Panc1 (cell line): ENCODE results near the gene SETD2. TPM values are rescaled to one million over a fixed set of nuclear protein-coding genes. Genes with fewer than 3 reads are reported as not detected.
"Not testable (repeated sequence)": the region's sequence is repeated elsewhere in the genome, so short reads cannot be mapped to it uniquely, and the experiment has no call there.

Source experiments
- ATAC-seq: fragments of 200-7000 bp; cut with Tn5 transposase; 2 replicates; pipeline ENCODE4 v1.9.1; 2020; ENCODE audit warnings: mild to moderate bottlenecking, moderate library complexity
- BruUV-seq: library from RNA; stranded (reverse); fragments of 400-500 nt; replicated peaks from 2 replicates; lab custom pipeline; 2021; lab: Mats Ljungman, UMichigan
- CTCF ChIA-PET: fragments of 300-600 bp; sonication (Branson Sonifier 250); formaldehyde crosslinking; loops from one replicate; lab custom pipeline; 2022; ENCODE audit warnings: antibody characterized with exemption; lab: Charles Lee
- POLR2A ChIA-PET: fragments of 300-600 bp; sonication (Branson Sonifier 250); formaldehyde crosslinking; loops from one replicate; lab custom pipeline; 2022; ENCODE audit warnings: antibody characterized with exemption; lab: Charles Lee
- DNase-seq: peaks from one replicate; pipeline ENCODE4 v3.0.0-alpha.2; 2010; ENCODE audit warnings: low read depth, low spot score
- H3K27ac ChIP-seq: 2 replicates; pipeline ENCODE4 v1.5.1; 2011; ENCODE audit warnings: mild to moderate bottlenecking, low read length, inconsistent platforms
- H3K27me3 ChIP-seq: fragments of 200-500 bp; sonication (Bioruptor generic); 2 replicates; pipeline ENCODE4 v1.6.0; 2014; ENCODE audit warnings: low read length, inconsistent platforms; ENCODE audit not compliant: control insufficient read depth, insufficient read depth
- H3K36me3 ChIP-seq: fragments of 200-500 bp; sonication (Bioruptor generic); 2 replicates; pipeline ENCODE4 v1.5.1; 2014; ENCODE audit warnings: inconsistent platforms, mild to moderate bottlenecking, low read length, moderate library complexity; ENCODE audit not compliant: control insufficient read depth, insufficient read depth
- H3K4me1 ChIP-seq: 2 replicates; pipeline ENCODE4 v1.5.1; 2011; ENCODE audit warnings: inconsistent platforms, mild to moderate bottlenecking, low read length, moderate library complexity; ENCODE audit not compliant: control insufficient read depth, insufficient read depth
- H3K4me3 ChIP-seq, 2 experiments: 2 replicates each; pipeline ENCODE4 v1.5.1; 2011 to 2012; ENCODE audit warnings: low read depth in 2 of 2, low read length in 2 of 2, mild to moderate bottlenecking in 2 of 2, inconsistent platforms in 1 of 2, moderate library complexity in 1 of 2
- H3K9me3 ChIP-seq: fragments of 200-500 bp; sonication (Bioruptor generic); 2 replicates; pipeline ENCODE4 v1.5.1; 2014; ENCODE audit warnings: low read depth, mild to moderate bottlenecking, inconsistent platforms, low read length, moderate library complexity; ENCODE audit not compliant: control insufficient read depth, insufficient read depth
- POLR2AphosphoS5 ChIP-seq: IDR thresholded peaks from 2 replicates; pipeline ENCODE4 v1.6.1; 2012; ENCODE audit warnings: mild to moderate bottlenecking, low read depth, low read length, moderate library complexity
- REST ChIP-seq, 2 experiments: IDR thresholded peaks; 2 replicates each; pipeline ENCODE4 v1.6.1; 2011 to 2012; ENCODE audit warnings: low read depth in 2 of 2, control low read depth in 1 of 2, low read length in 1 of 2, mild to moderate bottlenecking in 1 of 2, moderate library complexity in 1 of 2; ENCODE audit not compliant: insufficient read depth in 1 of 2
- SIN3A ChIP-seq: IDR thresholded peaks from 2 replicates; pipeline ENCODE4 v1.6.1; 2012; ENCODE audit warnings: low read depth, mild to moderate bottlenecking, low read length, moderate library complexity, borderline replicate concordance; ENCODE audit not compliant: insufficient read depth
- TCF7L2 ChIP-seq: IDR thresholded peaks from 2 replicates; pipeline ENCODE4 v1.6.1; 2011; ENCODE audit warnings: mild to moderate bottlenecking, low read depth, low read length, inconsistent platforms
- in situ Hi-C: cut with HindIII; loops from 2 replicates; pipeline ENCODE4 v1.10.0; 2016; ENCODE audit warnings: low sequenced_read_pairs, low pct_unique_long_range_greater_than_20kb
- intact Hi-C: fragments of 100-400 bp; cut with micrococcal nuclease; formaldehyde crosslinking; loops from one replicate; pipeline ENCODE4 v1.10.0; 2022; ENCODE audit not compliant: unreplicated experiment
- total RNA-seq: library from RNA; stranded (reverse); gene quantifications from one replicate; pipeline ENCODE4 v1.2.1, GENCODE V29; 2021; ENCODE audit not compliant: unreplicated experiment
- TF ChIP-seq, protein P1 (sequence below): fragments of 450-650 bp; IDR thresholded peaks from 2 replicates; pipeline ENCODE4 v1.5.1; 2017; ENCODE audit warnings: mild to moderate bottlenecking

The SETD2 gene
- total RNA-seq, 1 experiment from 2014 or later, result 32.6 TPM

- no peak for TF ChIP-seq TCF7L2
- TF ChIP-seq SIN3A, result no peak
- TF ChIP-seq, protein P1, sequence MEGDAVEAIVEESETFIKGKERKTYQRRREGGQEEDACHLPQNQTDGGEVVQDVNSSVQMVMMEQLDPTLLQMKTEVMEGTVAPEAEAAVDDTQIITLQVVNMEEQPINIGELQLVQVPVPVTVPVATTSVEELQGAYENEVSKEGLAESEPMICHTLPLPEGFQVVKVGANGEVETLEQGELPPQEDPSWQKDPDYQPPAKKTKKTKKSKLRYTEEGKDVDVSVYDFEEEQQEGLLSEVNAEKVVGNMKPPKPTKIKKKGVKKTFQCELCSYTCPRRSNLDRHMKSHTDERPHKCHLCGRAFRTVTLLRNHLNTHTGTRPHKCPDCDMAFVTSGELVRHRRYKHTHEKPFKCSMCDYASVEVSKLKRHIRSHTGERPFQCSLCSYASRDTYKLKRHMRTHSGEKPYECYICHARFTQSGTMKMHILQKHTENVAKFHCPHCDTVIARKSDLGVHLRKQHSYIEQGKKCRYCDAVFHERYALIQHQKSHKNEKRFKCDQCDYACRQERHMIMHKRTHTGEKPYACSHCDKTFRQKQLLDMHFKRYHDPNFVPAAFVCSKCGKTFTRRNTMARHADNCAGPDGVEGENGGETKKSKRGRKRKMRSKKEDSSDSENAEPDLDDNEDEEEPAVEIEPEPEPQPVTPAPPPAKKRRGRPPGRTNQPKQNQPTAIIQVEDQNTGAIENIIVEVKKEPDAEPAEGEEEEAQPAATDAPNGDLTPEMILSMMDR, result no peak
- no peak for TF ChIP-seq REST (IDR thresholded peaks at IDR 0.05; ENCODE audit: insufficient read depth in 1 of 2, low read depth in 2 of 2, low read length in 1 of 2)
- no peak for TF ChIP-seq POLR2AphosphoS5
- ATAC-seq (no peak), DNase-seq (no peak)
- Histone ChIP-seq H3K27ac (no peak overlapping the region), H3K4me3 (no peak overlapping the region), H3K9me3 (no peaks in the 10 kb centered on the region), H3K36me3 (no peaks in the 10 kb centered on the region), H3K4me1 (no peaks in the 10 kb centered on the region), H3K27me3 (no peaks in the 10 kb centered on the region)
- ChIA-PET CTCF (no interaction called here), POLR2A (no interaction called here)
- in situ Hi-C loops, result no loop called here
- BruUV-seq, result no TSS peak
- intact Hi-C loops, result no loop called here
These were observed 18.6 kb downstream of the SETD2 start for GRCh38 chr3:47145272-47145671.

- ATAC-seq (no peak), DNase-seq (no peak)
- POLR2A ChIA-PET, result no interaction called here
- no TSS peak for BruUV-seq
- in situ Hi-C loops (no loop called here), intact Hi-C loops (no loop called here)
- no peaks in the 10 kb centered on the region for H3K9me3 ChIP-seq
- no peak overlapping the region for H3K27ac ChIP-seq
- H3K4me3 ChIP-seq, result no peak overlapping the region
- TF ChIP-seq SIN3A (no peak), REST (IDR thresholded peaks at IDR 0.05; ENCODE audit: insufficient read depth in 1 of 2, low read depth in 2 of 2, low read length in 1 of 2) (no peak), POLR2AphosphoS5 (no peak), TCF7L2 (no peak)
- TF ChIP-seq, protein P1, result no peak
- no peaks in the 10 kb centered on the region for H3K36me3 ChIP-seq
- CTCF ChIA-PET, result no interaction called here
- no peaks in the 10 kb centered on the region for H3K4me1 ChIP-seq
- no peaks in the 10 kb centered on the region for H3K27me3 ChIP-seq
These were observed 20.8 kb downstream of the SETD2 start for GRCh38 chr3:47143068-47143467.

DNA sequence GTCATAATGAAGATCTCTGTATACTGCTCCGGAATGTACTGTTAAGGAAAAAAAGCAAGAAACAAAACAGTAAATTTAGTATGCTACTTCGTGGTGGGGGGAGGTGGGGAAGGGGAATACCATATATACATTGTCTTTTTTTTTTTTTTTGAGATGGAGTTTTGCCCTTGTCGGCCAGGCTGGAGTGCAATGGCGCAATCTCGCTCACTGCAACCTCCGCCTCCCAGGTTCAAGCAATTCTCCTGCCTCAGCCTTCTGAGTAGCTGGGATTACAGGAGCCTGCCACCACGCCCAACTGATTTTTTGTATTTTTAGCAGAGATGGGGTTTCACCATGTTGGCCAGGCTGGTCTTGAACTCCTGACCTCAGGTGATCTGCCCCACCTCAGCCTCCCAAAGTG lies 21.4 kb downstream of the SETD2 start:
- H3K27me3 ChIP-seq, H3K27ac ChIP-seq, BruUV-seq, ATAC-seq, H3K36me3 ChIP-seq, H3K4me3 ChIP-seq, DNase-seq, CTCF ChIA-PET, H3K9me3 ChIP-seq, H3K4me1 ChIP-seq, intact Hi-C loops, in situ Hi-C loops, POLR2A ChIA-PET: not testable (repeated sequence)

- H3K4me1 ChIP-seq, in situ Hi-C loops, intact Hi-C loops, ATAC-seq, H3K36me3 ChIP-seq, BruUV-seq, CTCF ChIA-PET, DNase-seq, POLR2A ChIA-PET, H3K27ac ChIP-seq, H3K27me3 ChIP-seq, H3K9me3 ChIP-seq, H3K4me3 ChIP-seq: not testable (repeated sequence)
These were observed 22.9 kb downstream of the SETD2 start for GRCh38 chr3:47140973-47141461.
